C4-2B (cell line): ENCODE results near the gene TBC1D4.

Source experiments
- H3K27ac ChIP-seq: fragments of 450-650 bp; 2 replicates; pipeline ENCODE4 v1.5.1; 2017
- CTCF ChIP-seq: fragments of 450-650 bp; conservative IDR thresholded peaks from 2 replicates; pipeline ENCODE4 v1.5.1; 2017; ENCODE audit warnings: mild to moderate bottlenecking
- ZFX ChIP-seq: fragments of 450-650 bp; IDR thresholded peaks from 2 replicates; pipeline ENCODE4 v1.6.1; 2017

TBC1D4 gene

DNA sequence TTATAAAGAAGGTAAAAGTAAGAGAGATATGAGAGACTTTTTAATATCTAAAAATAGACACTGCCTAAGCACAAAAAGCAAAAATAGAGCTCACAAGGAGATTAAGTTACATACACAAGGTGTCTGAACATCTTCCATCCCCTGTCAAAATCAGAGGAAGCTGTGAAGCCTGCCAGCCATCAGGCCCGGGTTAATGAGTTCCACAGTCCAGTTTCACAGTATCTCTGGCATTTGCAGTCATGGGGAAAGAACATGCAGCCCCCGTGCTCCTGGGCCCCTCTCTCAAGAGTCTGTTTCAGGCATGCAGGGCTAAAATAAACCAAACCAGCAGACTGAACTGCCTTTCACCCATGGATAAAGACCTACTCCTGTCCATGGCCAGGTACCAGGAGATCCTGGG is 79.2 kb downstream of the TBC1D4 start:
- H3K27ac ChIP-seq, result no peak overlapping the region
- no peak for TF ChIP-seq CTCF

- no peak for TF ChIP-seq ZFX
- TF ChIP-seq CTCF, result no peak
- H3K27ac ChIP-seq, result no peak overlapping the region
These were observed 81.2 kb downstream of the TBC1D4 start for GRCh38 chr13:75400775-75401174.

DNA sequence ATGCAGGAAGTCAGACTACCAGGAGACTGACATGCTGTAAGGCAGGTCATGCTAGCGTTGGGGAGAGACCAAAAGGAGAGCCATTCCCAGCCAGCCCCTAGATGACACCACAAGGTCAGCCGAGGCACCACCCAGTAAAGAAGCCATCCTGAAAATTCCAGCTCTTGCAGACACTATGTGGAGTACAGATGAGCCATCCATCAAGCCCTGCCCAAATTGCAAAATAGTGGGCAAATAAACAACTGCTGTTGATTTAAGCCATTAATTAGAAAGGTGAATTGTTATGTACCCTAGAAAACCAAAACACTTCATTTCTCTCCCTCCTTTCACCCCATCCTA is 82.1 kb downstream of the TBC1D4 start:
- H3K27ac ChIP-seq, result no peak overlapping the region
- TF ChIP-seq CTCF (no peak), ZFX (no peak)

DNA sequence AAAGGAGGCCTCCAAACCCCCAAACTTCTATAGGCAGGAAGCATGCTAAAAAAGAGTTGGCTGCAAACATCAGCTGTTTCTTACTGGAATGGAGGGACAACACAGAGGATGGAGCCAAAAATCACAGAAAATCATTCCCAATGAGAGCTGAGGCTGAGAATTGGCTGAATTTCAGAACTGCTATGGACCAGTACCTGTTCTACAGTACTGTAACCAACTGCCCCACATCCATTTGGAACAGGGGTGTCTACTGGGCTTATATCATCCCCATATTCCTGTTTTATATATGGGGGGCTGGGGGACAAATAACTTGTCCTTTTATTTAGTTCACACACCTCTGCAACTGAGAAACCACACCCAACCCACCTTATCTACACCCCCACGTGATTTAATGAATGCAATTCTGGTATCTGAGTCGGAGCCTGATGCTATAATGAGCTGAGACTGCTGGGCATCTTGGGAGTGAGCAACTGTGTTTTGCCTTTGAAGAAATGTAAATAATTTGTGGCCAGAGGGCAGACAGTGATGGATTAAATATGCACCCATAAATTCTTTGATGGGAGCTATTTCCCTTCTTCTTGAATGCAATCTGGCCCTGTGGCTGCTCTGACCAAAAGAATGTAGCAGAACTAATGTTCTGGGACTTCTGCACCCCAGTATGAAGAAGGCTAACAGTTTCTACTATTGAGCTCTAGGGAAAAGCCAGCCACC is 82.6 kb downstream of the TBC1D4 start:
- TF ChIP-seq CTCF (no peak), ZFX (no peak)

GRCh38 chr13:75398072-75398471 is 83.9 kb downstream of the TBC1D4 start:
- no peak overlapping the region for H3K27ac ChIP-seq
- TF ChIP-seq ZFX, result no peak
- no peak for TF ChIP-seq CTCF

More for the DNA sequence above, 82.6 kb downstream of the TBC1D4 start:
- no peak overlapping the region for H3K27ac ChIP-seq

DNA sequence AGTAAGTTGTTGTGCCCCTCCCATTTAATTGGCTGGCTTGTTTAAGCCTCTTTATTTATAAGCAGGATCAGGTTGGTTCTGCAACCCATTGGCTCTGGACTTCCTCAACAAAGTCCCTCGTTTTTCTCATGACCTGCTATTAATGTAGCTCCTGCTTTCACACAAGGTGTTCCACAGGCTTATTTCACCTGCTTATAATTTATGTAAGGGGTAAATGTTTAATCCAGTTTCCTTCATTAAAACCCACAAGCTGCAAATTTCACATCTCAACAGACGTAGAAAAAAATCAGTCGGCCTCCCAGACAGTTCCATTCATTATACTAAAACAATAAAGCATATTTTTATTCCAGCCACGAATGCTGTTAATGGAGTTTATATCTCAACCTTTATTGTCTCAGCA is 86.1 kb downstream of the TBC1D4 start:
- TF ChIP-seq CTCF (no peak), ZFX (no peak)
- no peak overlapping the region for H3K27ac ChIP-seq

DNA sequence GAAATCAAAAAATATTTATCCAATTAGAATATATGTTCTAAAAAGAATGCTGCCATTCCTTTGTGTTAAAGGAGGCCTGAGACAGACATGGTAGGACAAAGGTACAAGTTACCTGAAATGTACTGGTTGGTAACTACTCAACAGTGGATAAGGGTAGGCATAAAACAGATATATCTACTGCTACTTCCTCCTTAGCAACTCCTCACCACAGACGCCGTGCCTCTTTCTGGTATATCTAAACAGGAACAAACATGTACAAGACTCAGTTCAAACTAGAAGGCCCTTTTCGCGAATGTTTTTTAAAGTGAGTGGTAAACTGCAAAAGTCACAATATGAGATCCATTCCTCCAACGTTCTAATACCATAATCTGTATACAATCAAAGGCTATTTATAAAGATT is 86.9 kb downstream of the TBC1D4 start:
- TF ChIP-seq CTCF (no peak), ZFX (no peak)
- no peak overlapping the region; the same call in 1 of the 2 replicates for H3K27ac ChIP-seq
